ENCODE results near the gene CCDC134.

DNA sequence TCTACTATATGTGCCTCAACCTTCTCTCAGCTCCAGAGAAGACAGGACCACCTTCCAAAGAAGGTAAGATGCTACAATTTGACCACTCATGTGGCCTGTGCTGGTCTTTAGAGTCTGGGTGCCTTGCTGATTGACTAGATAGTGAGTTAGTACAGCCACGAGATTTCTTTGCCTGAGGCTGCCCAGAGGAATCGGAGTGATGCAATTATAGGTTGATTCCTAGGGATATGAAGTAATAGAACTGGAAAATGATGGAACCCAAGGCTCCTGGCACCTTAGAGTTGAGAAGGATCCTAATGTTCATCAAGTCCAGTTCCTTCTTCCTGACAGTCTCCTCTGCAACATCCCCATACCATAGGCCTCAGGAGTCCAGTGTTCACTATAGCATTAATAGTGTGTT, 46.5 kb upstream of the CCDC134 start:
- no peak for TF ChIP-seq POLR2A (IDR thresholded peaks at IDR 0.05)
- TF ChIP-seq EP300 (IDR thresholded peaks at IDR 0.05) = no peak
- TF ChIP-seq, protein P1, sequence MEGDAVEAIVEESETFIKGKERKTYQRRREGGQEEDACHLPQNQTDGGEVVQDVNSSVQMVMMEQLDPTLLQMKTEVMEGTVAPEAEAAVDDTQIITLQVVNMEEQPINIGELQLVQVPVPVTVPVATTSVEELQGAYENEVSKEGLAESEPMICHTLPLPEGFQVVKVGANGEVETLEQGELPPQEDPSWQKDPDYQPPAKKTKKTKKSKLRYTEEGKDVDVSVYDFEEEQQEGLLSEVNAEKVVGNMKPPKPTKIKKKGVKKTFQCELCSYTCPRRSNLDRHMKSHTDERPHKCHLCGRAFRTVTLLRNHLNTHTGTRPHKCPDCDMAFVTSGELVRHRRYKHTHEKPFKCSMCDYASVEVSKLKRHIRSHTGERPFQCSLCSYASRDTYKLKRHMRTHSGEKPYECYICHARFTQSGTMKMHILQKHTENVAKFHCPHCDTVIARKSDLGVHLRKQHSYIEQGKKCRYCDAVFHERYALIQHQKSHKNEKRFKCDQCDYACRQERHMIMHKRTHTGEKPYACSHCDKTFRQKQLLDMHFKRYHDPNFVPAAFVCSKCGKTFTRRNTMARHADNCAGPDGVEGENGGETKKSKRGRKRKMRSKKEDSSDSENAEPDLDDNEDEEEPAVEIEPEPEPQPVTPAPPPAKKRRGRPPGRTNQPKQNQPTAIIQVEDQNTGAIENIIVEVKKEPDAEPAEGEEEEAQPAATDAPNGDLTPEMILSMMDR (IDR thresholded peaks at IDR 0.05) = no peak

All from ovary (tissue), 3 donors.